ENCODE results near the gene PREP. TPM values are rescaled to one million over a fixed set of nuclear protein-coding genes. Genes with fewer than 3 reads are reported as not detected.
A peak's percentile ranks its signal among the peaks of the same experiment; 100 is the strongest.

PREP gene
- total and polyA plus RNA-seq, 5 experiments from 2014 or later, result 27.0 to 40.9 (median 29.4) TPM

GRCh38 chr6:105330913-105331312 lies 72.0 kb downstream of the PREP start:
- Mint-ChIP-seq H3K4me1 (peaks cover 0 to 9% (median 0%) of the 10 kb centered on the region in 4 donors), H3K36me3 (peaks cover 12 to 91% (median 41%) of the 10 kb centered on the region in 3 donors), H3K9me3 (no peaks in the 10 kb centered on the region), H3K4me3 (no peak overlapping the region), H3K27me3 (no peaks in the 10 kb centered on the region), H3K27ac (no peak overlapping the region)
- DNase-seq (no peak), ATAC-seq (no peak)
- POLR2A ChIA-PET, result no interaction called here

DNA sequence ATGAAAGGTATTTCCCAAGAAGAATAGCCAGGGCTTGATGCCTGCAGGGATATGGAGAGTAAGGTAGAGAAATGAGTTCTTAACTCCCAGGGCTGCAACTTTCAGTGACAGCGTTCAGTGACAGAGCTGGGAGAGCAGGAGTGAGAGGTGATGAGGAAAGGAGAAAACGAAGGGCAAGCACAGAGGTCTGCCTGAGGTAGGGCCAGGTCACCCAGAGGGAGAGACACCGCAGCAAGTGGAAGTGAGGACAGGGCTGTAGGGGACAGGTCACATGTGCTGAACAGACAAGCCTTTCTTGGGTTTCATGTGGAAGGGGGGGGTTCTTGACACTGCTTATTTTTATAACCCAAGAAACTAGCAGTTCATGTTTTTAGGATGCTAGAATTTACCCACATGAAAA lies 72.5 kb downstream of the PREP start:
- Mint-ChIP-seq H3K36me3 (peaks cover 12 to 93% (median 46%) of the 10 kb centered on the region in 3 donors), H3K27ac (peak overlapping the region in 2 of 10 donors; percentile 52 to 55)
- POLR2A ChIA-PET, result no interaction called here

DNA sequence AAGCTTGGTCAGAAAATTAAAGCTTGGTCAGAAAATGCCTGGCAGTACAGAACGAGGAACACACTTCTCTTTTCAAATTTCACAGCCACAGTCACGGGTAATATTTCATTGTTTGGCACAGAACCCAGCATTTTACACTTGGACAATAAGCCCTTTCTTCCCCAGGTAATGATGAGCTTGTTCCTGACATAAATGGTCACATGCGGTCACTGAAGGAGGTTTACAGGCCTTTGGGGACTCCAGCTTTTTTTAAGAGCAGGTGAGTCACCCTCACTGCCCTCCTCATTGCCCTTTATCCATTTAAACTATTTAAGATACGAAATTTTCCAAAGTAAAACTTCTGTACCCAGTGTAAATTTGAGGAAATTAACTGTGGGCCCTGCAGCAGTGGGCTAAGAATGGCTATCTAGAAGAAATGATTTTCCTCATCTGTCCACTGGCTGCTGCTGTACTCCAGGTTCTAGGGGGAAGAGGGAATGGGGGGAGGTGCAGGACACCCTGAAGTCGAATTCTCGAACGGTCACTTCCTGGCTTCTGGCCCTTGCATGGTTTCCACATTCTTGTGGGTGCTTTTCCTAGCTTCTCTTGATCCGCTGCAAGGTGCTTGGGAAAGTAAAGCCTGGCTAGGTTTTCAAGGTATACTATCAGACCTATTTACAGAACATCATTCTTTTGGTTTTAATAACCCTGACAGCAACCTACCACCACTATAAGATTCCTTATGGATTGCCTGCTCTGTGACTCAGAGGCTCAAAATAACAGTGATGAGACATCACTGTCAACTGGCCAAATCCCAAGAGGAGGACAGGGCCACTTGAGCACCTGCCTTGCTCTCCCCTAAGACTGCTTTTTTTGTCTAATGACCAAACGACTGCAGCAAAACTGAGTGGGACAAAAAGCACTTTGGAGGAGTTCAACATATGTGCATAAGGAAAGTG lies 75.8 kb downstream of the PREP start:
- H3K27ac Mint-ChIP-seq, result peak overlapping the region in 1 of 10 donors; percentile 34
- H3K36me3 Mint-ChIP-seq, result peaks cover 12 to 98% (median 59%) of the 10 kb centered on the region in 3 donors
- DNase-seq (no peak), ATAC-seq (no peak)
- no peak overlapping the region for H3K4me3 Mint-ChIP-seq
- POLR2A ChIA-PET, result no interaction called here
- H3K9me3 Mint-ChIP-seq, result no peaks in the 10 kb centered on the region
- peaks cover 0 to 7% (median 0%) of the 10 kb centered on the region in 4 donors for H3K4me1 Mint-ChIP-seq
- no peaks in the 10 kb centered on the region for H3K27me3 Mint-ChIP-seq

More for the DNA sequence above, 72.5 kb downstream of the PREP start:
- peaks cover 0 to 9% (median 0%) of the 10 kb centered on the region in 4 donors for H3K4me1 Mint-ChIP-seq
- DNase-seq (no peak), ATAC-seq (no peak)
- H3K4me3 Mint-ChIP-seq, result no peak overlapping the region
- no peaks in the 10 kb centered on the region for H3K27me3 Mint-ChIP-seq
- no peaks in the 10 kb centered on the region for H3K9me3 Mint-ChIP-seq

DNA sequence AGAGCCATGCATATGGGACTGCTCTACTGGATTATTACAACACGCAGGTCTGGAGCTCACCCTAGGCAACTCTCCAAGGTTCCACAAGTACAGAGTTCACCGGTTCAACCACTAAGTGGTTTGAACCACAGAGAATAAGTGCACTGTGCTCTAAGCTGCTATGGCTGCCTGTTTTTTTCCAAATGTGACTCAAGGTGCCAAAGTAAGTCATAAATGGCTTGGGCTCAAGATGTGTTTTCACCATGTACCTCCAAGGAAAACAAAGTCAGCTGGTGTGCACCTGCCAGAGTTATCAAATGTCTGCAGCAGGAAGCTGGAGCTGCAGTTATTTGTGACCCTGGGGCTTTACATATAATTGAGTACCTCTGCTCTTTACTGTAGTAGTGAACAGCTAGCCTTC lies 76.7 kb downstream of the PREP start:
- H3K27me3 Mint-ChIP-seq, result no peaks in the 10 kb centered on the region
- no peak overlapping the region for H3K27ac Mint-ChIP-seq
- no peak for ATAC-seq
- peaks cover 0 to 9% (median 0%) of the 10 kb centered on the region in 4 donors for H3K4me1 Mint-ChIP-seq
- peaks cover 12 to 98% (median 59%) of the 10 kb centered on the region in 3 donors for H3K36me3 Mint-ChIP-seq
- H3K9me3 Mint-ChIP-seq, result no peaks in the 10 kb centered on the region
- DNase-seq, result no peak
- no peak overlapping the region for H3K4me3 Mint-ChIP-seq
- POLR2A ChIA-PET, result no interaction called here

DNA sequence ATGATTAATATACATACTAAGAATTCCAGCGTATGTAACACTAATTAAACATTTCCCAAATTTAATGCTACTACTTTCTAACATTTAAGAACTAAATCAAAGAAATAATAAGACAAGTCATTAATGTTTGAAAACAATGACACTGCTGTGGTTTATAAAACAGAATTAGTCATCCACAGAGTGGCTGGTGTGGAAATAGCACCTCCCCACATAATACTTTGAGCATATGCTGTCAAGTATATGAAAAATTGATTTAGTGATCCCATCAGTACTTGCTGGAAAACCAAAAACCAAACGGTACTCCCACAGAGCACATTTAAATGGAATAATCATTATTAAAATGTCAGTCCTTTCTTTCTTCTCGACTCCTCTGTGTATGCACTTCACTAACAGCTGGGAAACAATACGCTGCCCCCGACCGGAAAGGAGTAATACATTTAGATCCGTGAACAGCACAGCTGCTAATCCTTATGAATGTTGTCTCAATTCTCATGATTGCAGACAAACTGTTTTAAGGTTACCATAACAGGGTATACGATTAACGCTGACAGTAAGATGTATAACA lies 78.4 kb downstream of the PREP start:
- H3K27ac Mint-ChIP-seq, result no peak overlapping the region
- POLR2A ChIA-PET, result no interaction called here
- H3K9me3 Mint-ChIP-seq, result no peaks in the 10 kb centered on the region
- H3K4me3 Mint-ChIP-seq, result no peak overlapping the region
- H3K4me1 Mint-ChIP-seq, result peaks cover 0 to 4% (median 0%) of the 10 kb centered on the region in 4 donors
- DNase-seq, result no peak
- no peak for ATAC-seq
- H3K27me3 Mint-ChIP-seq, result no peaks in the 10 kb centered on the region
- peaks cover 12 to 96% (median 55%) of the 10 kb centered on the region in 3 donors for H3K36me3 Mint-ChIP-seq

- ATAC-seq (no peak), DNase-seq (no peak)
- Mint-ChIP-seq H3K4me3 (no peak overlapping the region), H3K27ac (no peak overlapping the region), H3K36me3 (peaks cover 7 to 94% (median 42%) of the 10 kb centered on the region in 3 donors), H3K27me3 (no peaks in the 10 kb centered on the region), H3K4me1 (peaks cover 0 to 5% (median 0%) of the 10 kb centered on the region in 4 donors), H3K9me3 (no peaks in the 10 kb centered on the region)
- POLR2A ChIA-PET, result no interaction called here
Measured at GRCh38 chr6:105322499-105323225, 80.2 kb downstream of the PREP start.

DNA sequence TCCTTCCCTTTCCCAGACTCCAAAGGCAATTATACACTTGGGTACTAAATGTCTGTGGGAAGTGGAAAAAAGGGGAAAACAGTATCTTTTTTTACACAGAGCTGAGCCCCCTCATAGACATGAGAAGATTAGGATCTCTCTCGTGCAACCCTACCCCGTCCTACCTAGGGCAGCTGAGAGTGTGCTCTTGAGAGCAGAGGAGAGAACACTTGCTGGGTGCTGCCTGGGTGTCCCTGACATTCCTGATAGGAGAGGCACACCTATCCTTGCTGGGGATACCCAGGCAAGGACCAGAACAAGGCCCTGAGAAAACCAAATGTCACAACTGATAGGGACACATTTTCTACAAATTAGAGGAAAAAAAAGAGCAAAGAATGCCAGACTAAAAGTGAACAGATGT lies 81.2 kb downstream of the PREP start:
- Mint-ChIP-seq H3K4me1 (peaks cover 0 to 5% (median 0%) of the 10 kb centered on the region in 4 donors), H3K4me3 (no peak overlapping the region), H3K36me3 (peaks cover 4 to 92% (median 38%) of the 10 kb centered on the region in 3 donors), H3K27ac (peak overlapping the region in 1 of 10 donors; percentile 24), H3K9me3 (no peaks in the 10 kb centered on the region), H3K27me3 (no peaks in the 10 kb centered on the region)
- ATAC-seq (no peak), DNase-seq (no peak)
- POLR2A ChIA-PET, result no interaction called here

GRCh38 chr6:105321207-105321606 lies 81.7 kb downstream of the PREP start:
- H3K9me3 Mint-ChIP-seq, result no peaks in the 10 kb centered on the region
- no peaks in the 10 kb centered on the region for H3K27me3 Mint-ChIP-seq
- H3K4me1 Mint-ChIP-seq, result peaks cover 0 to 4% (median 0%) of the 10 kb centered on the region in 4 donors
- no peak for DNase-seq
- H3K27ac Mint-ChIP-seq, result no peak overlapping the region
- POLR2A ChIA-PET, result no interaction called here
- peaks cover 0 to 90% (median 38%) of the 10 kb centered on the region in 3 donors for H3K36me3 Mint-ChIP-seq
- no peak overlapping the region for H3K4me3 Mint-ChIP-seq
- no peak for ATAC-seq

- H3K36me3 Mint-ChIP-seq, result peaks cover 0 to 90% (median 41%) of the 10 kb centered on the region in 3 donors
Measured at GRCh38 chr6:105320765-105321164, 82.1 kb downstream of the PREP start.

GRCh38 chr6:105320271-105320670 lies 82.6 kb downstream of the PREP start:
- Mint-ChIP-seq H3K36me3 (peaks cover 0 to 90% (median 39%) of the 10 kb centered on the region in 3 donors), H3K4me3 (no peak overlapping the region)

More at GRCh38 chr6:105320765-105321164, 82.1 kb downstream of the PREP start:
- Mint-ChIP-seq H3K27me3 (no peaks in the 10 kb centered on the region), H3K27ac (no peak overlapping the region), H3K4me1 (peaks cover 0 to 4% (median 0%) of the 10 kb centered on the region in 4 donors), H3K4me3 (no peak overlapping the region), H3K9me3 (no peaks in the 10 kb centered on the region)
- ATAC-seq (no peak), DNase-seq (no peak)
- POLR2A ChIA-PET, result no interaction called here

GRCh38 chr6:105319331-105319730 lies 83.6 kb downstream of the PREP start:
- no peak for ATAC-seq
- H3K4me3 Mint-ChIP-seq, result no peak overlapping the region
- H3K36me3 Mint-ChIP-seq, result peaks cover 5 to 87% (median 41%) of the 10 kb centered on the region in 3 donors
- no peaks in the 10 kb centered on the region for H3K9me3 Mint-ChIP-seq
- H3K4me1 Mint-ChIP-seq, result peaks cover 0 to 4% (median 0%) of the 10 kb centered on the region in 4 donors
- DNase-seq, result no peak
- H3K27ac Mint-ChIP-seq, result no peak overlapping the region
- POLR2A ChIA-PET, result no interaction called here
- no peaks in the 10 kb centered on the region for H3K27me3 Mint-ChIP-seq

More at GRCh38 chr6:105320271-105320670, 82.6 kb downstream of the PREP start:
- no peaks in the 10 kb centered on the region for H3K27me3 Mint-ChIP-seq
- no peak overlapping the region for H3K27ac Mint-ChIP-seq
- DNase-seq, result no peak
- H3K9me3 Mint-ChIP-seq, result no peaks in the 10 kb centered on the region
- peaks cover 0 to 4% (median 0%) of the 10 kb centered on the region in 4 donors for H3K4me1 Mint-ChIP-seq
- no peak for ATAC-seq
- POLR2A ChIA-PET, result no interaction called here

GRCh38 chr6:105318660-105319059 lies 84.2 kb downstream of the PREP start:
- POLR2A ChIA-PET, result no interaction called here

More at GRCh38 chr6:105318660-105319059, 84.2 kb downstream of the PREP start:
- Mint-ChIP-seq H3K36me3 (peaks cover 8 to 86% (median 39%) of the 10 kb centered on the region in 3 donors), H3K4me1 (peaks cover 0 to 4% (median 0%) of the 10 kb centered on the region in 4 donors), H3K27ac (no peak overlapping the region), H3K9me3 (no peaks in the 10 kb centered on the region), H3K4me3 (no peak overlapping the region), H3K27me3 (no peaks in the 10 kb centered on the region)
- no peak for ATAC-seq
- DNase-seq, result no peak

All from naive thymus-derived CD8-positive, alpha-beta T cell (primary cell).